ENCODE data around the gene NARF. TPM values are rescaled to one million over a fixed set of nuclear protein-coding genes. Genes with fewer than 3 reads are reported as not detected.

NARF gene
- total RNA-seq, 2 donors from 2014 or later = 47.6 to 50.9 TPM

Other genes with a start within 250 kb of the NARF start
- 10 to 100 TPM; 29.6 to 53.4 TPM for gene CCDC57, start 245.9 kb upstream of the NARF start, total RNA-seq
- 100 to 1,000 TPM; 112 to 168 TPM for gene SLC16A3, start 229.7 kb upstream of the NARF start, total RNA-seq
- 100 to 1,000 TPM; 165 to 166 TPM for gene CSNK1D, start 185.0 kb upstream of the NARF start, total RNA-seq
- 10 to 100 TPM in 1 of 2 donors, 1 to 10 TPM in 1; 5.2 to 10.0 TPM for gene CD7, start 141.1 kb upstream of the NARF start, total RNA-seq
- 100 to 1,000 TPM in 1 of 2 donors, 10 to 100 TPM in 1; 78.5 to 127 TPM for gene SECTM1, start 125.0 kb upstream of the NARF start, total RNA-seq
- gene TEX19, start 99.5 kb upstream of the NARF start, total RNA-seq = not detected
- not detected for gene UTS2R, start 87.0 kb upstream of the NARF start, total RNA-seq
- gene HEXD, start 40.4 kb upstream of the NARF start, total RNA-seq = 10 to 100 TPM; 27.7 to 32.0 TPM
- 10 to 100 TPM; 28.8 to 31.1 TPM for gene OGFOD3, start 40.2 kb upstream of the NARF start, total RNA-seq
- 10 to 100 TPM; 60.8 to 77.8 TPM for gene CYBC1, start 8.0 kb upstream of the NARF start, total RNA-seq
- gene FOXK2, start 61.0 kb downstream of the NARF start, total RNA-seq = 10 to 100 TPM; 40.4 to 48.7 TPM
- 10 to 100 TPM; 67.1 to 77.9 TPM for gene WDR45B, start 189.7 kb downstream of the NARF start, total RNA-seq
- gene RAB40B, start 240.0 kb downstream of the NARF start, total RNA-seq = 10 to 100 TPM; 29.4 to 29.5 TPM